Sigmoid colon (tissue), 7 donors: Measurements from ENCODE around the gene TRMU. TPM values are rescaled to one million over a fixed set of nuclear protein-coding genes. Genes with fewer than 3 reads are reported as not detected.

Source experiments
- DNase-seq: peaks from one replicate; pipeline ENCODE4 v3.0.0-alpha.2; 2019
- H3K27ac ChIP-seq, 4 donors: fragments of 200-600 bp; sonication (generic); one replicate each; pipeline ENCODE4 v1.5.1; 2016 to 2019; ENCODE audit warnings: mild to moderate bottlenecking in 1 of 4
- H3K27me3 ChIP-seq, 3 donors: fragments of 200-600 bp; sonication (generic); one replicate each; pipeline ENCODE4 v1.5.1; 2019; ENCODE audit warnings: mild to moderate bottlenecking in 1 of 3
- H3K36me3 ChIP-seq, 4 donors: fragments of 200-600 bp; sonication (generic); one replicate each; pipeline ENCODE4 v1.5.1; 2016 to 2019
- H3K4me1 ChIP-seq, 4 donors: fragments of 200-600 bp; sonication (generic); one replicate each; pipeline ENCODE4 v1.5.1; 2017 to 2019
- H3K4me3 ChIP-seq, 4 donors: fragments of 200-600 bp; sonication (generic); one replicate each; pipeline ENCODE4 v1.5.1; 2017 to 2019; ENCODE audit warnings: mild to moderate bottlenecking in 2 of 4, moderate library complexity in 1 of 4
- H3K9me3 ChIP-seq, 4 donors: fragments of 200-600 bp in 3 of 4; sonication (generic) in 3 of 4; one replicate each; pipeline versions ENCODE4 v1.5.1 to v1.6.1; 2013 to 2019
- EP300 ChIP-seq, 4 donors: sonication (generic); formaldehyde crosslinking; IDR thresholded peaks; one replicate each; pipeline ENCODE4 v1.6.1; 2017; ENCODE audit warnings: antibody characterized with exemption in 4 of 4
- POLR2A ChIP-seq, 2 donors: fragments of 450-650 bp; IDR thresholded peaks; one replicate each; pipeline ENCODE4 v1.6.1; 2016; ENCODE audit warnings: antibody characterized with exemption in 2 of 2, mild to moderate bottlenecking in 2 of 2, moderate library complexity in 2 of 2
- POLR2AphosphoS5 ChIP-seq, 4 donors: sonication (generic); formaldehyde crosslinking; IDR thresholded peaks; one replicate each; pipeline ENCODE4 v1.6.1; 2017; ENCODE audit warnings: antibody characterized with exemption in 4 of 4
- WGBS, 2 donors: extraction: QIAGEN DNeasy Blood & Tissue Kit; methylation state at CpG; one replicate each; pipeline ENCODE4 v1.1.7; 2013; 5-methylcytosine and 5-hydroxymethylcytosine counted together
- intact Hi-C: fragments of 100-400 bp; cut with DNase I; formaldehyde crosslinking; loops from one replicate; pipeline ENCODE4 v1.15.1; 2023
- polyA plus RNA-seq, 3 donors: library from polyadenylated mRNA; stranded (reverse); fragments of 200-250 nt; gene quantifications; one replicate each; pipeline ENCODE4 v1.2.3, GENCODE V29; 2013
- total RNA-seq, 4 donors: library from RNA; depleted of rRNA; stranded (reverse); fragments of >200 nt; gene quantifications; one replicate each; pipeline ENCODE4 v1.1.0, GENCODE V29; 2016
- TF ChIP-seq, protein P1 (sequence below), 4 experiments: fragments of 450-650 bp in 3 of 4; fragments of 200-600 bp in 1 of 4; IDR thresholded peaks; one replicate each; pipeline ENCODE4 v1.5.1; 2016 to 2019; ENCODE audit warnings: antibody characterized with exemption in 4 of 4, mild to moderate bottlenecking in 3 of 4, moderate library complexity in 2 of 4
- donor health status: healthy with polysubstance abuse.
- donor health status: Bipolar disorder and iron deficiency.
- donor health status: healthy.

TRMU gene
- total and polyA plus RNA-seq, 7 donors = 12.5 to 38.7 (median 21.9) TPM

- Histone ChIP-seq H3K4me1 (no peaks in the 10 kb centered on the region), H3K9me3 (no peaks in the 10 kb centered on the region), H3K27ac (no peak overlapping the region), H3K36me3 (no peaks in the 10 kb centered on the region), H3K27me3 (peaks cover 4 to 36% (median 12%) of the 10 kb centered on the region in 3 donors), H3K4me3 (no peak overlapping the region)
- 92 to 96% methylated on average over 22 of the region's 22 CpGs for WGBS, 2 donors
- TF ChIP-seq, protein P1, sequence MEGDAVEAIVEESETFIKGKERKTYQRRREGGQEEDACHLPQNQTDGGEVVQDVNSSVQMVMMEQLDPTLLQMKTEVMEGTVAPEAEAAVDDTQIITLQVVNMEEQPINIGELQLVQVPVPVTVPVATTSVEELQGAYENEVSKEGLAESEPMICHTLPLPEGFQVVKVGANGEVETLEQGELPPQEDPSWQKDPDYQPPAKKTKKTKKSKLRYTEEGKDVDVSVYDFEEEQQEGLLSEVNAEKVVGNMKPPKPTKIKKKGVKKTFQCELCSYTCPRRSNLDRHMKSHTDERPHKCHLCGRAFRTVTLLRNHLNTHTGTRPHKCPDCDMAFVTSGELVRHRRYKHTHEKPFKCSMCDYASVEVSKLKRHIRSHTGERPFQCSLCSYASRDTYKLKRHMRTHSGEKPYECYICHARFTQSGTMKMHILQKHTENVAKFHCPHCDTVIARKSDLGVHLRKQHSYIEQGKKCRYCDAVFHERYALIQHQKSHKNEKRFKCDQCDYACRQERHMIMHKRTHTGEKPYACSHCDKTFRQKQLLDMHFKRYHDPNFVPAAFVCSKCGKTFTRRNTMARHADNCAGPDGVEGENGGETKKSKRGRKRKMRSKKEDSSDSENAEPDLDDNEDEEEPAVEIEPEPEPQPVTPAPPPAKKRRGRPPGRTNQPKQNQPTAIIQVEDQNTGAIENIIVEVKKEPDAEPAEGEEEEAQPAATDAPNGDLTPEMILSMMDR (IDR thresholded peaks at IDR 0.05) = no peak
- no peak for TF ChIP-seq POLR2A (IDR thresholded peaks at IDR 0.05)
- TF ChIP-seq POLR2AphosphoS5 (IDR thresholded peaks at IDR 0.05) = no peak
- TF ChIP-seq EP300 (IDR thresholded peaks at IDR 0.05) = no peak
- intact Hi-C loops = no loop called here
- DNase-seq = no peak
Measured at GRCh38 chr22:46365166-46365624, 29.7 kb downstream of the TRMU start.

GRCh38 chr22:46366327-46366731, 30.8 kb downstream of the TRMU start:
- no peaks in the 10 kb centered on the region for H3K4me1 ChIP-seq
- H3K36me3 ChIP-seq = no peaks in the 10 kb centered on the region
- no peak overlapping the region for H3K4me3 ChIP-seq
- peaks cover 4 to 36% (median 12%) of the 10 kb centered on the region in 3 donors for H3K27me3 ChIP-seq
- TF ChIP-seq POLR2AphosphoS5 (IDR thresholded peaks at IDR 0.05) (no peak), EP300 (IDR thresholded peaks at IDR 0.05) (no peak), POLR2A (IDR thresholded peaks at IDR 0.05) (no peak)
- TF ChIP-seq, protein P1 (IDR thresholded peaks at IDR 0.05) = no peak
- no peak for DNase-seq
- no peaks in the 10 kb centered on the region for H3K9me3 ChIP-seq
- 84 to 90% methylated on average over 19 of the region's 19 CpGs for WGBS, 2 donors
- intact Hi-C loops = loop anchor here (2.0 kb wide), 1 partner anchor 176 kb away; no protein-coding TSS in a partner anchor
- no peak overlapping the region for H3K27ac ChIP-seq

GRCh38 chr22:46366801-46367706, 31.5 kb downstream of the TRMU start:
- Histone ChIP-seq H3K4me1 (no peaks in the 10 kb centered on the region), H3K4me3 (no peak overlapping the region), H3K27me3 (peaks cover 4 to 36% (median 12%) of the 10 kb centered on the region in 3 donors), H3K27ac (no peak overlapping the region), H3K9me3 (no peaks in the 10 kb centered on the region), H3K36me3 (no peaks in the 10 kb centered on the region)
- no peak for TF ChIP-seq POLR2A (IDR thresholded peaks at IDR 0.05)
- TF ChIP-seq POLR2AphosphoS5 (IDR thresholded peaks at IDR 0.05) = no peak
- TF ChIP-seq, protein P1 (IDR thresholded peaks at IDR 0.05) = no peak
- TF ChIP-seq EP300 (IDR thresholded peaks at IDR 0.05) = no peak
- intact Hi-C loops = loop anchor here (2.0 kb wide), 1 partner anchor 176 kb away; no protein-coding TSS in a partner anchor
- 67 to 77% methylated on average over 45 of the region's 45 CpGs for WGBS, 2 donors
- DNase-seq = no peak

GRCh38 chr22:46367707-46368191, 32.2 kb downstream of the TRMU start:
- TF ChIP-seq, protein P1 (IDR thresholded peaks at IDR 0.05) = peak; percentile 50 to 89 (median 78)
- TF ChIP-seq EP300 (IDR thresholded peaks at IDR 0.05) = no peak
- WGBS, 2 donors = 26 to 43% methylated on average over 19 of the region's 19 CpGs
- Histone ChIP-seq H3K36me3 (no peaks in the 10 kb centered on the region), H3K4me1 (no peaks in the 10 kb centered on the region), H3K4me3 (no peak overlapping the region), H3K27ac (no peak overlapping the region), H3K9me3 (no peaks in the 10 kb centered on the region), H3K27me3 (peaks cover 4 to 36% (median 12%) of the 10 kb centered on the region in 3 donors)
- no peak for DNase-seq
- intact Hi-C loops = loop anchor here (2.0 kb wide), 1 partner anchor 175 kb away; no protein-coding TSS in a partner anchor
